Common myeloid progenitor, CD34-positive (primary cell): ENCODE measurements around the gene GSTK1. TPM values are rescaled to one million over a fixed set of nuclear protein-coding genes. Genes with fewer than 3 reads are reported as not detected.
"Not testable (repeated sequence)": the region's sequence is repeated elsewhere in the genome, so short reads cannot be mapped to it uniquely, and the experiment has no call there.

Experiments
- CTCF ChIA-PET: fragments of 350-600 bp; sonication (Branson Sonifier 250); formaldehyde crosslinking; loops from one replicate; lab custom pipeline; 2021; ENCODE audit warnings: antibody characterized with exemption; lab: Charles Lee
- POLR2A ChIA-PET: fragments of 350-600 bp; sonication (Branson Sonifier 250); formaldehyde crosslinking; loops from one replicate; lab custom pipeline; 2021; ENCODE audit warnings: antibody characterized with exemption; lab: Charles Lee
- DNase-seq, 3 donors: peaks; one replicate each; pipeline versions ENCODE4 v3.0.0 to v3.0.0-alpha.2; 2013
- H3K27ac ChIP-seq, 2 experiments: 1 replicate in 1 of 2; 2 replicates in 1 of 2; pipeline ENCODE4 v1.7.0; 2013; ENCODE audit warnings: inconsistent platforms in 2 of 2, low read length in 2 of 2, mild to moderate bottlenecking in 2 of 2, low read depth in 1 of 2, moderate library complexity in 1 of 2; ENCODE audit not compliant: severe bottlenecking in 2 of 2, insufficient read depth in 1 of 2, poor library complexity in 1 of 2
- H3K27me3 ChIP-seq, 5 experiments: replicated peaks in 2 of 5; 1 replicate in 3 of 5; 2 replicates in 2 of 5; pipeline versions ENCODE4 v1.6.1 to v1.7.0; 2013; ENCODE audit warnings: low read length in 4 of 5, mild to moderate bottlenecking in 2 of 5, moderate library complexity in 2 of 5, inconsistent platforms in 1 of 5; ENCODE audit not compliant: insufficient read depth in 5 of 5, control insufficient read depth in 4 of 5
- H3K36me3 ChIP-seq, 4 experiments: 1 replicate in 2 of 4; 2 replicates in 2 of 4; pipeline versions ENCODE4 v1.6.1 to v1.7.0; 2013; ENCODE audit warnings: low read length in 3 of 4, control low read depth in 1 of 4, mild to moderate bottlenecking in 1 of 4; ENCODE audit not compliant: control insufficient read depth in 4 of 4, insufficient read depth in 4 of 4
- H3K4me1 ChIP-seq, 4 experiments: 1 replicate in 3 of 4; 2 replicates in 1 of 4; pipeline versions ENCODE4 v1.6.1 to v1.7.1; 2013; ENCODE audit warnings: low read length in 3 of 4, mild to moderate bottlenecking in 3 of 4, control low read depth in 1 of 4, inconsistent platforms in 1 of 4, moderate library complexity in 1 of 4; ENCODE audit not compliant: control insufficient read depth in 4 of 4, insufficient read depth in 4 of 4; ENCODE audit errors: control extremely low read depth in 1 of 4
- H3K4me3 ChIP-seq, 7 experiments: 1 replicate in 4 of 7; 2 replicates in 3 of 7; pipeline versions ENCODE4 v1.5.1 to v1.7.0; 2013; ENCODE audit warnings: mild to moderate bottlenecking in 7 of 7, low read length in 6 of 7, moderate library complexity in 6 of 7, inconsistent platforms in 2 of 7, low read depth in 2 of 7, control low read depth in 1 of 7; ENCODE audit not compliant: insufficient read depth in 4 of 7, control insufficient read depth in 1 of 7; ENCODE audit errors: extremely low read depth in 1 of 7
- H3K9me3 ChIP-seq, 5 experiments: 1 replicate in 4 of 5; 2 replicates in 1 of 5; pipeline versions ENCODE4 v1.6.1 to v1.7.1; 2013; ENCODE audit warnings: low read length in 4 of 5, mild to moderate bottlenecking in 2 of 5, inconsistent platforms in 1 of 5, low read depth in 1 of 5, moderate library complexity in 1 of 5; ENCODE audit not compliant: control insufficient read depth in 4 of 5, insufficient read depth in 2 of 5; ENCODE audit errors: control extremely low read depth in 1 of 5
- WGBS: methylation state at CpG from one replicate; pipeline ENCODE4 v1.1.5; 2013; ENCODE audit not compliant: insufficient coverage; 5-methylcytosine and 5-hydroxymethylcytosine counted together
- polyA plus RNA-seq: library from polyadenylated mRNA; unstranded; fragments of 120-200 nt; gene quantifications from one replicate; pipeline ENCODE4 v1.2.1, GENCODE V29; 2013

The GSTK1 gene
- 252 TPM for polyA plus RNA-seq

- ChIA-PET POLR2A (interaction anchor here (0.7 to 1.2 kb wide), 2 partner anchors 16 to 38 kb away, joined by 4 to 6 read pairs; no protein-coding TSS in a partner anchor), CTCF (interaction anchor here (1.0 to 5.5 kb wide), 9 partner anchors 8 to 38 kb away, joined by 3 to 27 read pairs (median 4); no protein-coding TSS in a partner anchor)
- Histone ChIP-seq H3K36me3 (peaks cover 12 to 31% (median 21%) of the 10 kb centered on the region in 4 experiments), H3K9me3 (no peaks in the 10 kb centered on the region), H3K27me3 (no peaks in the 10 kb centered on the region), H3K27ac (peak within 1 kb of the TSS in 1 of 2 experiments; percentile 85), H3K4me1 (peaks cover 4 to 42% (median 26%) of the 10 kb centered on the region in 4 experiments), H3K4me3 (peak within 1 kb of the TSS; percentile 82 to 98 (median 96))
- 1% methylated on average over 46 of the region's 48 CpGs for WGBS
- peak; percentile 50 to 70 (median 61) for DNase-seq
Measured at GRCh38 chr7:143263266-143264195, at the start of gene GSTK1. Gene GSTK1 (plus strand): TSS chr7:143263441. CDS start chr7:143263514, 73 bp downstream.

GRCh38 chr7:143213478-143213877 is 49.8 kb upstream of the GSTK1 start:
- H3K4me1 ChIP-seq, DNase-seq, H3K9me3 ChIP-seq, H3K4me3 ChIP-seq, H3K36me3 ChIP-seq, POLR2A ChIA-PET, H3K27ac ChIP-seq: not testable (repeated sequence)
- peaks cover 0 to 17% (median 7%) of the 10 kb centered on the region in 5 experiments for H3K27me3 ChIP-seq
- CTCF ChIA-PET: interaction anchor here (1.9 to 11.5 kb wide), 2 partner anchors 9 to 203 kb away, joined by 14 to 326 read pairs; no protein-coding TSS in a partner anchor
- WGBS: 100% methylated on average over 3 of the region's 4 CpGs

- peaks cover 0 to under 1% (median 0%) of the 10 kb centered on the region in 5 experiments for H3K27me3 ChIP-seq
- POLR2A ChIA-PET: interaction anchor here (0.6 kb wide), 1 partner anchor 95 kb away, joined by 3 read pairs; no protein-coding TSS in a partner anchor
- no peaks in the 10 kb centered on the region for H3K36me3 ChIP-seq
- CTCF ChIA-PET: interaction anchor here (0.6 to 11.5 kb wide), 31 partner anchors 9 to 911 kb away, joined by 3 to 326 read pairs (median 4); no protein-coding TSS in a partner anchor
- WGBS: no CpG with 5 or more reads among the region's 8 CpGs
- H3K27ac ChIP-seq: no peak overlapping the region
- H3K4me1 ChIP-seq: no peaks in the 10 kb centered on the region
- no peak overlapping the region for H3K4me3 ChIP-seq
- DNase-seq: peak; percentile 85 to 93 (median 87)
- H3K9me3 ChIP-seq: peaks cover 0 to 8% (median 2%) of the 10 kb centered on the region in 5 experiments
Measured at GRCh38 chr7:143214789-143215679, 48.2 kb upstream of the GSTK1 start.

GRCh38 chr7:143216151-143216550 is 47.1 kb upstream of the GSTK1 start:
- no peak for DNase-seq
- Histone ChIP-seq H3K27ac (no peak overlapping the region), H3K27me3 (no peaks in the 10 kb centered on the region), H3K36me3 (no peaks in the 10 kb centered on the region), H3K9me3 (peaks cover 0 to 8% (median 2%) of the 10 kb centered on the region in 5 experiments), H3K4me3 (no peak overlapping the region), H3K4me1 (no peaks in the 10 kb centered on the region)
- ChIA-PET POLR2A (no interaction called here), CTCF (interaction anchor here (0.8 to 11.5 kb wide), 16 partner anchors 8 to 912 kb away, joined by 3 to 326 read pairs (median 5); no protein-coding TSS in a partner anchor)
- 100% methylated on average over 3 of the region's 6 CpGs for WGBS

DNA sequence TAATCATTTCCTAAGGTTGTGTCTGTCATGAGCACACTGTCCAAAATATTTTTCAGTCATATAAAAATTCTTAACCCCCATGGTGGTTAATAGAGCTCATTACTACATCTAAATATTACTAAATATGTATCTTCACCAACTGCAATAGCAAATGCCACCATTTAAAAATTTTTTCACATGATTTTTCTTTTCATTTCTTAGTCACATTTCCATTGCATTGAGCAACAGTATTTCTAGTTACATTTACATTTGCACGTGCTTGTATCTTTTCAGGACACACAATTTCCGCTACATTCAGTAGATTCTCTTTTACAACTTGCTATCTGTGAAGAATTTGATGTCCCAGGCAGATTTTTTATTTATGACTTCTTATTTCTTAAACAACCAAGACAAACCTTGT is 46.6 kb upstream of the GSTK1 start:
- no peak for DNase-seq
- H3K27me3 ChIP-seq: no peaks in the 10 kb centered on the region
- no peak overlapping the region for H3K4me3 ChIP-seq
- CTCF ChIA-PET: interaction anchor here (0.8 to 11.5 kb wide), 8 partner anchors 7 to 336 kb away, joined by 3 to 326 read pairs (median 10); no protein-coding TSS in a partner anchor
- H3K9me3 ChIP-seq: peaks cover 0 to 7% (median 2%) of the 10 kb centered on the region in 5 experiments
- H3K4me1 ChIP-seq: no peaks in the 10 kb centered on the region
- WGBS: 92% methylated on average over 2 of the region's 2 CpGs
- POLR2A ChIA-PET: no interaction called here
- no peaks in the 10 kb centered on the region for H3K36me3 ChIP-seq
- no peak overlapping the region for H3K27ac ChIP-seq

DNA sequence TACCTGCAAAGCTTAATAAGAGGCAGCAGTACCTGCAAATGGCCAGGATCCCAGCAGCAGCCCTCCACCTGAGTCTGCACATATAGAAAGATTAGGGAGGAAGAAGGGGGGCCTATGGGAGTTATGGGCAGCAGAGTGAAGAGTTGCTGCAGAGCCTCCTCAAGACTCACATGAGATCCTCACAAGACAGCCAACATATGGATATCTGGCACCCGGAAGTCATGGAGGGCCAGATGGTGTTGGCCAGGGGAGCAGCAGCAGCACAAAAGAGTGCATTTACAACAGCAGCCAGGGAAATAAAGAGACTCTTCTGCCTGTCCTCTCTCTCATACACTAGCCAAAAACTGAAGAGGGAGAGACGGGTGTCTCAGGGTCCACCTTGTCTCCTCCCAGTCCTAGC is 45.4 kb upstream of the GSTK1 start:
- H3K4me3 ChIP-seq: no peak overlapping the region

More for the DNA sequence above, 45.4 kb upstream of the GSTK1 start:
- no peak for DNase-seq
- ChIA-PET POLR2A (no interaction called here), CTCF (interaction anchor here (0.9 to 11.5 kb wide), 2 partner anchors 16 to 207 kb away, joined by 3 to 326 read pairs; no protein-coding TSS in a partner anchor)
- Histone ChIP-seq H3K9me3 (peaks cover 0 to under 1% (median 0%) of the 10 kb centered on the region in 5 experiments), H3K36me3 (no peaks in the 10 kb centered on the region), H3K27me3 (no peaks in the 10 kb centered on the region), H3K27ac (no peak overlapping the region), H3K4me1 (peaks cover 0 to 7% (median 3%) of the 10 kb centered on the region in 4 experiments)
- WGBS: 100% methylated on average over 1 of the region's 2 CpGs
